K562 (cell line): ENCODE data around the gene PLCL2. TPM values are rescaled to one million over a fixed set of nuclear protein-coding genes. Genes with fewer than 3 reads are reported as not detected.
A peak's percentile ranks its signal among the peaks of the same experiment; 100 is the strongest.

ENCODE experiments used
- ATAC-seq: fragments of 200-7000 bp; cut with Tn5 transposase; 3 replicates; pipeline ENCODE4 v1.9.1; 2020; ENCODE audit warnings: moderate library complexity
- BruUV-seq: library from RNA; stranded (reverse); fragments of 400-500 nt; replicated peaks from 2 replicates; lab custom pipeline; 2021; lab: Mats Ljungman, UMichigan
- CTCF ChIA-PET: fragments of 300-600 bp; formaldehyde crosslinking; extraction: SDS; loops from one replicate; lab custom pipeline; 2021; ENCODE audit warnings: low intra/inter-chr PET ratio; lab: Yijun Ruan, JAX
- POLR2A ChIA-PET: fragments of 300-600, 350-650 bp; sonication (Branson Sonifier 250); formaldehyde crosslinking; extraction: SDS; loops from one replicate; lab custom pipeline; 2021; ENCODE audit warnings: antibody characterized with exemption, inconsistent platforms; lab: Yijun Ruan, JAX
- DNase-seq, 4 experiments: peaks; one replicate each; pipeline versions ENCODE4 v3.0.0 to v3.0.0-alpha.2; 2011 to 2018; ENCODE audit warnings: low spot score in 3 of 4, mixed read lengths in 3 of 4; ENCODE audit errors: extremely low read depth in 1 of 4
- FAIRE-seq: peaks from 2 replicates; lab custom pipeline; 2011; peaks lifted over from hg19 to GRCh38; lab: Jason Lieb, UNC
- H2AFZ ChIP-seq: 2 replicates; pipeline ENCODE4 v1.6.0; 2011; ENCODE audit warnings: low read depth, low read length, control low read depth, inconsistent platforms
- H3K27ac ChIP-seq: fragments of 200-600 bp; 3 replicates; pipeline ENCODE4 v1.8.0; 2011; ENCODE audit warnings: low read depth, mild to moderate bottlenecking, control low read depth, inconsistent platforms, low read length, moderate library complexity, mixed read lengths; ENCODE audit errors: extremely low read depth
- H3K27me3 ChIP-seq, 2 experiments: fragments of 300-600 bp in 1 of 2; 2 replicates in 1 of 2; 3 replicates in 1 of 2; pipeline versions ENCODE4 v1.6.0 to v1.8.0; 2011; ENCODE audit warnings: inconsistent platforms in 2 of 2, low read length in 2 of 2, mild to moderate bottlenecking in 1 of 2, mixed read lengths in 1 of 2, moderate library complexity in 1 of 2; ENCODE audit not compliant: control insufficient read depth in 2 of 2, insufficient read depth in 2 of 2
- H3K36me3 ChIP-seq: fragments of 300-600 bp; 3 replicates; pipeline ENCODE4 v1.8.0; 2011; ENCODE audit warnings: mild to moderate bottlenecking, low read length, inconsistent platforms; ENCODE audit not compliant: control insufficient read depth, insufficient read depth
- H3K4me1 ChIP-seq, 2 experiments: fragments of 200-600 bp in 1 of 2; replicated peaks in 1 of 2; 2 replicates in 1 of 2; 3 replicates in 1 of 2; pipeline versions ENCODE4 v1.5.1 to v1.8.0; 2011; ENCODE audit warnings: inconsistent platforms in 2 of 2, low read length in 2 of 2, mild to moderate bottlenecking in 1 of 2, mixed read lengths in 1 of 2, moderate library complexity in 1 of 2; ENCODE audit not compliant: control insufficient read depth in 2 of 2, insufficient read depth in 2 of 2
- H3K4me2 ChIP-seq: 2 replicates; pipeline ENCODE4 v1.6.1; 2011; ENCODE audit warnings: low read length, control low read depth, inconsistent platforms, mixed read lengths; ENCODE audit not compliant: insufficient read depth
- H3K4me3 ChIP-seq: fragments of 200-600 bp; sonication (generic), shearing (Covaris generic); 2 replicates; pipeline ENCODE4 v1.5.1; 2016; ENCODE audit warnings: control low read depth, inconsistent platforms
- H3K79me2 ChIP-seq: fragments of 200-600 bp; 3 replicates; pipeline ENCODE4 v1.8.0; 2011; ENCODE audit warnings: low read length, inconsistent platforms; ENCODE audit not compliant: control insufficient read depth, insufficient read depth
- H3K9ac ChIP-seq, 2 experiments: 2 replicates each; pipeline versions ENCODE4 v1.6.0 to v1.6.1; 2011; ENCODE audit warnings: low read depth in 2 of 2, low read length in 2 of 2, control low read depth in 1 of 2, inconsistent platforms in 1 of 2, mild to moderate bottlenecking in 1 of 2, mixed read lengths in 1 of 2; ENCODE audit not compliant: insufficient read depth in 1 of 2
- H3K9me1 ChIP-seq: one replicate; pipeline ENCODE4 v1.6.0; 2011; ENCODE audit warnings: inconsistent platforms, mild to moderate bottlenecking, low read length, moderate library complexity; ENCODE audit not compliant: control insufficient read depth, insufficient read depth
- H3K9me3 ChIP-seq: replicated peaks from 2 replicates; pipeline ENCODE4 v1.5.1; 2011; ENCODE audit warnings: low read depth, low read length, inconsistent platforms; ENCODE audit not compliant: control insufficient read depth, insufficient read depth
- H4K20me1 ChIP-seq: replicated peaks from 2 replicates; pipeline ENCODE4 v1.6.1; 2011; ENCODE audit warnings: low read length, inconsistent platforms, mixed read lengths; ENCODE audit not compliant: control insufficient read depth, insufficient read depth
- ATF3 ChIP-seq, 2 experiments: fragments of 450-650 bp in 1 of 2; sonication (generic) in 1 of 2; formaldehyde crosslinking in 1 of 2; IDR thresholded peaks in 1 of 2; conservative IDR thresholded peaks in 1 of 2; 2 replicates each; pipeline versions ENCODE4 v1.6.1 to v1.8.1; 2016 to 2023; ENCODE audit warnings: mild to moderate bottlenecking in 2 of 2, moderate library complexity in 2 of 2, inconsistent platforms in 1 of 2, missing genetic modification reagents in 1 of 2
- CBX1 ChIP-seq: sonication (generic); IDR thresholded peaks from 2 replicates; pipeline ENCODE4 v1.6.1; 2016; ENCODE audit warnings: antibody characterized with exemption, low read depth, mild to moderate bottlenecking
- GMEB1 ChIP-seq: fragments of 250-450 bp; sonication (Bioruptor Pico); IDR thresholded peaks from 2 replicates; pipeline ENCODE4 v1.4.0; 2020; ENCODE audit warnings: mild to moderate bottlenecking
- HNRNPUL1 ChIP-seq: fragments of 200-400 bp; formaldehyde crosslinking; IDR thresholded peaks from 2 replicates; pipeline ENCODE4 v1.6.1; 2017; ENCODE audit warnings: low read length
- ZBTB2 ChIP-seq: fragments of 450-650 bp; IDR thresholded peaks from 2 replicates; pipeline ENCODE4 v1.6.1; 2016; ENCODE audit warnings: antibody characterized with exemption
- ZNF165 ChIP-seq: fragments of 250-450 bp; sonication (Bioruptor Pico); IDR thresholded peaks from 2 replicates; pipeline ENCODE4 v1.4.0; 2020; ENCODE audit warnings: borderline replicate concordance
- ZNF57 ChIP-seq: fragments of 450-650 bp; formaldehyde crosslinking; IDR thresholded peaks from 2 replicates; pipeline ENCODE4 v1.4.0; 2020; ENCODE audit warnings: mild to moderate bottlenecking, moderate library complexity
- WGBS: fragments of 100-300 bp; shearing (Covaris generic); methylation state at CpG from one replicate; pipeline ENCODE4 v1.1.6; 2016; ENCODE audit warnings: low coverage, mixed read lengths; ENCODE audit not compliant: insufficient coverage; ENCODE audit errors: missing lambda C conversion rate; 5-methylcytosine and 5-hydroxymethylcytosine counted together
- in situ Hi-C: fragments of 300-500 bp; cut with MboI; formaldehyde crosslinking; loops from 4 replicates; pipeline ENCODE4 v1.15.0; 2018; ENCODE audit warnings: inconsistent platforms, mixed read lengths
- intact Hi-C: fragments of 100-400 bp; cut with micrococcal nuclease; formaldehyde crosslinking; loops from 2 replicates; pipeline ENCODE4 v1.14.2; 2022
- polyA plus RNA-seq, 8 experiments: library from polyadenylated mRNA; depleted of rRNA in 4 of 8; stranded (reverse) in 5 of 8; unstranded in 3 of 8; fragments of >200 nt; fragmentation: Nextera tagmentation in 2 of 8; fragmentation: Illumina TruSeq in 1 of 8; extraction: Ambion mirVana in 2 of 8; extraction: Trizol in 1 of 8; gene quantifications; 2 replicates each; pipeline versions ENCODE4 v1.2.1 to v1.2.3, GENCODE V29; 2011 to 2014; ENCODE audit warnings: inconsistent platforms in 1 of 8, missing spikeins in 1 of 8
- total RNA-seq, 7 experiments: library from RNA; depleted of rRNA in 6 of 7; stranded (reverse); fragments of >200 nt in 6 of 7; fragmentation: Illumina TruSeq in 2 of 7; extraction: Trizol in 2 of 7; gene quantifications; 2 replicates each; pipeline versions ENCODE4 v1.2.1 to v1.2.3, GENCODE V29; 2011 to 2021; ENCODE audit warnings: low replicate concordance in 1 of 7

The PLCL2 gene
- total and polyA plus RNA-seq, 9 of the 15 experiments (the other 6 are each of a cell fraction or from before 2014, with no cell fraction given): 0.03 to 0.18 (median 0.11) TPM; not detected in 2

- no TSS peak for BruUV-seq
- FAIRE-seq (peak; percentile 46), ATAC-seq (no peak), DNase-seq (no peak)
- POLR2A ChIA-PET: no interaction called here
- Histone ChIP-seq H3K4me1 (no peaks in the 10 kb centered on the region), H3K27me3 (peaks cover 0 to 4% of the 10 kb centered on the region in 2 experiments; a peak in 1 of 5 replicates), H3K4me3 (no peak overlapping the region), H3K36me3 (no peaks in the 10 kb centered on the region), H3K9ac (no peak overlapping the region), H3K27ac (no peak overlapping the region), H2AFZ (no peak overlapping the region), H3K4me2 (no peak overlapping the region), H4K20me1 (no peaks in the 10 kb centered on the region), H3K79me2 (no peaks in the 10 kb centered on the region), H3K9me3 (no peaks in the 10 kb centered on the region), H3K9me1 (no peaks in the 10 kb centered on the region)
- in situ Hi-C loops (no loop called here), intact Hi-C loops (no loop called here)
- no peak for TF ChIP-seq ZBTB2
- TF ChIP-seq ZNF165: no peak
- TF ChIP-seq HNRNPUL1: no peak
- TF ChIP-seq ATF3 (IDR thresholded peaks at IDR 0.05): no peak
- TF ChIP-seq ATF3 (CRISPR knock-in tag; conservative IDR thresholded peaks at IDR 0.05): no peak
- no peak for TF ChIP-seq ZNF57 (CRISPR knock-in tag)
- no peak for TF ChIP-seq CBX1
- TF ChIP-seq GMEB1 (CRISPR knock-in tag): no peak
- 0% methylated on average over 4 of the region's 4 CpGs for WGBS
- CTCF ChIA-PET: no interaction called here
These were observed 93.6 kb downstream of the PLCL2 start for GRCh38 chr3:16978234-16978920.
